ENCODE results near the gene RALGAPA1.

- TF ChIP-seq CTCF (IDR thresholded peaks at IDR 0.05), result no peak
- no peak for TF ChIP-seq POLR2A (IDR thresholded peaks at IDR 0.05)
- TF ChIP-seq EP300 (IDR thresholded peaks at IDR 0.05), result no peak
Measured at GRCh38 chr14:35747379-35747778, 61.7 kb downstream of the RALGAPA1 start.

All from stomach (tissue), 4 donors.